ENCODE data around the gene RIPOR3.
A peak's percentile ranks its signal among the peaks of the same experiment; 100 is the strongest.
"Not testable (repeated sequence)": the region's sequence is repeated elsewhere in the genome, so short reads cannot be mapped to it uniquely, and the experiment has no call there.

Gene RIPOR3

GRCh38 chr20:50641625-50642287, 49.6 kb downstream of the RIPOR3 start:
- not testable (repeated sequence) for H3K27ac ChIP-seq (ENCODE audit: low read length); H3K27me3 ChIP-seq (ENCODE audit: control insufficient read depth, insufficient read depth, low read length); H3K36me3 ChIP-seq (ENCODE audit: control insufficient read depth, low read depth, low read length); H3K9me3 ChIP-seq (ENCODE audit: control insufficient read depth, low read depth, low read length)
- Histone ChIP-seq H3K9ac (ENCODE audit: low read length) (peak overlapping the region; percentile 11), H3K4me1 (ENCODE audit: control insufficient read depth, low read depth, low read length) (peaks cover 19% of the 10 kb centered on the region), H3K4me3 (ENCODE audit: low read length) (peak overlapping the region; percentile 28)

- H3K9me3 ChIP-seq (ENCODE audit: control insufficient read depth, low read depth, low read length); H3K36me3 ChIP-seq (ENCODE audit: control insufficient read depth, low read depth, low read length); H3K27me3 ChIP-seq (ENCODE audit: control insufficient read depth, insufficient read depth, low read length); H3K27ac ChIP-seq (ENCODE audit: low read length); H3K4me3 ChIP-seq (ENCODE audit: low read length); H3K9ac ChIP-seq (ENCODE audit: low read length): not testable (repeated sequence)
- peaks cover 27% of the 10 kb centered on the region for H3K4me1 ChIP-seq (ENCODE audit: control insufficient read depth, low read depth, low read length)
Measured at GRCh38 chr20:50639971-50640711, 51.2 kb downstream of the RIPOR3 start.

- not testable (repeated sequence) for H3K27me3 ChIP-seq (ENCODE audit: control insufficient read depth, insufficient read depth, low read length); H3K9me3 ChIP-seq (ENCODE audit: control insufficient read depth, low read depth, low read length); H3K4me3 ChIP-seq (ENCODE audit: low read length); H3K27ac ChIP-seq (ENCODE audit: low read length); H3K9ac ChIP-seq (ENCODE audit: low read length); H3K36me3 ChIP-seq (ENCODE audit: control insufficient read depth, low read depth, low read length)
- peaks cover 27% of the 10 kb centered on the region for H3K4me1 ChIP-seq (ENCODE audit: control insufficient read depth, low read depth, low read length)
Measured at GRCh38 chr20:50638015-50638847, 53.1 kb downstream of the RIPOR3 start.

- Histone ChIP-seq H3K27me3 (ENCODE audit: control insufficient read depth, insufficient read depth, low read length) (no peaks in the 10 kb centered on the region), H3K36me3 (ENCODE audit: control insufficient read depth, low read depth, low read length) (no peaks in the 10 kb centered on the region), H3K4me1 (ENCODE audit: control insufficient read depth, low read depth, low read length) (peaks cover 23% of the 10 kb centered on the region), H3K9ac (ENCODE audit: low read length) (no peak overlapping the region), H3K4me3 (ENCODE audit: low read length) (no peak overlapping the region), H3K9me3 (ENCODE audit: control insufficient read depth, low read depth, low read length) (no peaks in the 10 kb centered on the region), H3K27ac (ENCODE audit: low read length) (no peak overlapping the region)
Measured at GRCh38 chr20:50636601-50637540, 54.5 kb downstream of the RIPOR3 start.

GRCh38 chr20:50635676-50636600, 55.4 kb downstream of the RIPOR3 start:
- H3K36me3 ChIP-seq (ENCODE audit: control insufficient read depth, low read depth, low read length) = no peaks in the 10 kb centered on the region
- H3K9me3 ChIP-seq (ENCODE audit: control insufficient read depth, low read depth, low read length) = no peaks in the 10 kb centered on the region
- H3K27me3 ChIP-seq (ENCODE audit: control insufficient read depth, insufficient read depth, low read length) = no peaks in the 10 kb centered on the region
- no peak overlapping the region for H3K4me3 ChIP-seq (ENCODE audit: low read length)
- peaks cover 20% of the 10 kb centered on the region for H3K4me1 ChIP-seq (ENCODE audit: control insufficient read depth, low read depth, low read length)
- H3K27ac ChIP-seq (ENCODE audit: low read length) = no peak overlapping the region
- H3K9ac ChIP-seq (ENCODE audit: low read length) = no peak overlapping the region

- Histone ChIP-seq H3K27me3 (ENCODE audit: control insufficient read depth, insufficient read depth, low read length) (no peaks in the 10 kb centered on the region), H3K36me3 (ENCODE audit: control insufficient read depth, low read depth, low read length) (no peaks in the 10 kb centered on the region), H3K9ac (ENCODE audit: low read length) (no peak overlapping the region), H3K4me3 (ENCODE audit: low read length) (no peak overlapping the region), H3K27ac (ENCODE audit: low read length) (no peak overlapping the region), H3K9me3 (ENCODE audit: control insufficient read depth, low read depth, low read length) (no peaks in the 10 kb centered on the region), H3K4me1 (ENCODE audit: control insufficient read depth, low read depth, low read length) (peaks cover 20% of the 10 kb centered on the region)
Measured at GRCh38 chr20:50635014-50635557, 56.3 kb downstream of the RIPOR3 start.

GRCh38 chr20:50634191-50634590, 57.2 kb downstream of the RIPOR3 start:
- no peak overlapping the region for H3K4me3 ChIP-seq (ENCODE audit: low read length)
- H3K4me1 ChIP-seq (ENCODE audit: control insufficient read depth, low read depth, low read length) = peaks cover 20% of the 10 kb centered on the region
- no peaks in the 10 kb centered on the region for H3K9me3 ChIP-seq (ENCODE audit: control insufficient read depth, low read depth, low read length)
- H3K36me3 ChIP-seq (ENCODE audit: control insufficient read depth, low read depth, low read length) = no peaks in the 10 kb centered on the region
- H3K27me3 ChIP-seq (ENCODE audit: control insufficient read depth, insufficient read depth, low read length) = no peaks in the 10 kb centered on the region
- H3K27ac ChIP-seq (ENCODE audit: low read length) = no peak overlapping the region
- no peak overlapping the region for H3K9ac ChIP-seq (ENCODE audit: low read length)

- H3K27me3 ChIP-seq (ENCODE audit: control insufficient read depth, insufficient read depth, low read length) = no peaks in the 10 kb centered on the region
- no peaks in the 10 kb centered on the region for H3K36me3 ChIP-seq (ENCODE audit: control insufficient read depth, low read depth, low read length)
- H3K27ac ChIP-seq (ENCODE audit: low read length) = no peak overlapping the region
- no peaks in the 10 kb centered on the region for H3K9me3 ChIP-seq (ENCODE audit: control insufficient read depth, low read depth, low read length)
- no peak overlapping the region for H3K9ac ChIP-seq (ENCODE audit: low read length)
- H3K4me3 ChIP-seq (ENCODE audit: low read length) = no peak overlapping the region
- H3K4me1 ChIP-seq (ENCODE audit: control insufficient read depth, low read depth, low read length) = peaks cover 16% of the 10 kb centered on the region
Measured at GRCh38 chr20:50633361-50633760, 58.0 kb downstream of the RIPOR3 start.

- Histone ChIP-seq H3K4me1 (ENCODE audit: control insufficient read depth, low read depth, low read length) (peaks cover 14% of the 10 kb centered on the region), H3K9ac (ENCODE audit: low read length) (no peak overlapping the region), H3K9me3 (ENCODE audit: control insufficient read depth, low read depth, low read length) (no peaks in the 10 kb centered on the region)
Measured at GRCh38 chr20:50632701-50633100, 58.6 kb downstream of the RIPOR3 start.

GRCh38 chr20:50632236-50632635, 59.1 kb downstream of the RIPOR3 start:
- no peak overlapping the region for H3K27ac ChIP-seq (ENCODE audit: low read length)
- no peaks in the 10 kb centered on the region for H3K9me3 ChIP-seq (ENCODE audit: control insufficient read depth, low read depth, low read length)
- no peak overlapping the region for H3K9ac ChIP-seq (ENCODE audit: low read length)
- no peaks in the 10 kb centered on the region for H3K27me3 ChIP-seq (ENCODE audit: control insufficient read depth, insufficient read depth, low read length)
- no peaks in the 10 kb centered on the region for H3K36me3 ChIP-seq (ENCODE audit: control insufficient read depth, low read depth, low read length)
- no peak overlapping the region for H3K4me3 ChIP-seq (ENCODE audit: low read length)
- H3K4me1 ChIP-seq (ENCODE audit: control insufficient read depth, low read depth, low read length) = peaks cover 13% of the 10 kb centered on the region

More at GRCh38 chr20:50632701-50633100, 58.6 kb downstream of the RIPOR3 start:
- Histone ChIP-seq H3K27ac (ENCODE audit: low read length) (no peak overlapping the region), H3K36me3 (ENCODE audit: control insufficient read depth, low read depth, low read length) (no peaks in the 10 kb centered on the region), H3K27me3 (ENCODE audit: control insufficient read depth, insufficient read depth, low read length) (no peaks in the 10 kb centered on the region), H3K4me3 (ENCODE audit: low read length) (no peak overlapping the region)

Measured in iPS-18a (cell line).